Measurements from ENCODE around the gene IQCE.
A peak's percentile ranks its signal among the peaks of the same experiment; 100 is the strongest.

The IQCE gene

DNA sequence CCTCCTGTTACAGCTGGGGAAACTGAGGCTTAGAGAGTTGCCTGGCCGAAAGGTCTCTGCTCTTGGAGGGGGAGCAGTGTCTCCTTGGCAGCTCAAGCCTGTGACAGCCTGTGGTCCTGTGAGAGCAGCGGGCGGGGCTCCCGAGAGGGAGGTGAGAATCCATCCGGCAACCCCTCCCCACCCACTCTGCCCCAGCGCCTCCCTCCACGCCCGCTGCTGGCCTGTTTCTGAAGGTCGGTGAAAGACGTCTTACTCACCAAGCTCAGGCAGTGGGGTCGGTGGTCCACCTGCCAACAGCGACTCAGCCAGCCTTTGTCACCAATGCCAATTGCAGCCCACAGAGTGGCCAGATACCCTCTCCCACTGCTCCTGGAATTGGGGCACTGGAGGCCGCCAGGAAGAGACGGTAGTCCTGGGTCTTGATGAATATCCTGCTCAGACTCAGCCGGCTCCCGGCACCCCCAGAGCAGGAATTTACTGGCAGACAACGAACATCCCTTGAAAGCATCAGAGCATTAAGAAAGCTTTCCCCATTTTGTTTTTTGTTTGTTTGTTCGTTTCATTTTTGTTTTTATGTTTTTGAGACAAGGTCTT lies 65.6 kb downstream of the IQCE start:
- Histone ChIP-seq H3K9me3 (ENCODE audit: control insufficient read depth, low read length) (no peaks in the 10 kb centered on the region), H3K4me3 (ENCODE audit: extremely low read depth, insufficient read depth, low read length, poor library complexity, severe bottlenecking) (no peak overlapping the region), H3K4me1 (ENCODE audit: control insufficient read depth, insufficient read depth, low read length, poor library complexity, severe bottlenecking) (peaks cover 23% of the 10 kb centered on the region), H3K36me3 (ENCODE audit: control insufficient read depth, insufficient read depth, low read length) (no peaks in the 10 kb centered on the region), H3K27ac (ENCODE audit: low read depth, low read length, severe bottlenecking) (no peak overlapping the region)
- WGBS, 2 experiments (ENCODE audit: insufficient coverage in 2 of 2), result 71 to 89% methylated on average over 12 of the region's 18 CpGs

DNA sequence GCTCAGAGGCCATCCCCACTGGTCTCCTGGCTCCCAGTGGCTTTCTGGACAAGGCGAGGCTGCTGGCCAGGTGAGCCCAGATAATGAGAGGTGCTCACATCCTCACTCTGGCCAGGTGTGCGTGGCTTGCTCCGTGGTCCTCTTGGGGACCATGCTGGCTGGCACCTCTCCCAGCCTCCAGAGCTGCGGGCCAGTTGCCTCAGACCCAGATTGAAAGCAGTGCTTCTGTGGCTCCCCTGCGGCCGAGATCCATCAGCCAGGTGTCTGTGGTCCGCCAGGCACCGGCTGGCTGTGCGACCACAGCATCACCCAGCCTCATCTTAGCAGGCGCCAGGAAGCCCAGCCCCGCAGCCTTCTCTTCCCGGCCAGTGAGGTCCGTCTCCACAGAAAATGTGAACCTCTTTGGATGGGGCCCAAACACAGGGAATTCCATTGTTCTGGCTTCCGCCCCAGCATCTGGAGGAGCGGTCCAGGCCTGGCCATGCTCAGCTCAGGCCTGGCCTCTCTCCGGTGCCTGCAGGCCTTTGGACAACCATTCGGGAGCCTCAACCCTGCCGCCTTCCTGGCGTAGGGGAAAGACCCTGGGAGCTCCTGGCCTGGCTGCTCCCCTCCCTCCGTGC lies 67.8 kb downstream of the IQCE start:
- H3K9me3 ChIP-seq (ENCODE audit: control insufficient read depth, low read length), result no peaks in the 10 kb centered on the region
- no peak overlapping the region for H3K4me3 ChIP-seq (ENCODE audit: extremely low read depth, insufficient read depth, low read length, poor library complexity, severe bottlenecking)
- H3K36me3 ChIP-seq (ENCODE audit: control insufficient read depth, insufficient read depth, low read length), result no peaks in the 10 kb centered on the region
- no peak overlapping the region for H3K27ac ChIP-seq (ENCODE audit: low read depth, low read length, severe bottlenecking)
- peaks cover 27% of the 10 kb centered on the region for H3K4me1 ChIP-seq (ENCODE audit: control insufficient read depth, insufficient read depth, low read length, poor library complexity, severe bottlenecking)
- WGBS, 2 experiments (ENCODE audit: insufficient coverage in 2 of 2), result 93 to 94% methylated on average over 16 to 18 of the region's 20 CpGs

DNA sequence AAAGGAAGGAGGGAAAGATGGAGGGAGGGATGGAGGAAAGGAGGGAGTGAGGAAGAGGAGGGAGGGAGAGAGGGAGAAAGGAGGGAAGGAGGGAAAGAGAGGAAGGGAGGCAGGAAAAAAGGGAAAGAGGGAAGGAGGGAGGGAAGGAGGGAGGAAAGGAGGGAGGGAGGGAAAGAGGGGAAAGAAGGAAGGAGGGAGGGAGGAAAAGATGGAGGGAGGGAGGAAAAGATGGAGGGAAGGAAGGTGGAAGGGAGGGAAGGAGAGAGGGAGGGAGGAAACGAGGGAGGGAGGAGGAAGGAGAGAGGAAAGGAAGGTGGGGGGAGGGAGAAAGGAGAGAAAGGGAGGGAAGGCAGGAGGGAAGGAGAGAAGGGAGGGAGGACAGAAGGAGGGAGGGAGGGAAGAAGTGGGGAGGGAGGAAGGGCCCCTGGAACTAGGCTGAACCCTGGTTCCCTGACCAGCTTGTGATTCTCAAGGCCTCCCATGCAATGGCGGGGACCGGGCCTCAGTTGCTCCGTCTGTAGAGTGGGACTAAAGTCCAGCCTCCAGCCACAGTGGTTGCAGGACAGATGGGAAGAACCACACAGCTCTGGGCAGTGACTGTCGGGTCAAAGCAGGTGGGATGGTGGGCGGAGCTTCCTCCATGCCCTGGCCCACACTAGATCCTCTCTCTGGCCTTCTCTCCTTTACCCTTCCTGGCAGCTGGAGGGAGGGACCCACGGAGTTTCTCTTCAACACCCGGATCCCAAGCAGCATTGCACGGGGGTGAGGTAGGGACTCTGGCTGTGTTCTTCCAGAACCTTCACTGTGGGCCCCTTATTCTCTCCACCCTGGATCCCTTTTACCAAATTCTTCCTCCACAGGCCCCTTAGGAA lies 68.7 kb downstream of the IQCE start:
- H3K4me1 ChIP-seq (ENCODE audit: control insufficient read depth, insufficient read depth, low read length, poor library complexity, severe bottlenecking), result peaks cover 19% of the 10 kb centered on the region
- no peaks in the 10 kb centered on the region for H3K36me3 ChIP-seq (ENCODE audit: control insufficient read depth, insufficient read depth, low read length)
- 83 to 85% methylated on average over 7 to 8 of the region's 9 CpGs for WGBS, 2 experiments (ENCODE audit: insufficient coverage in 2 of 2)
- H3K4me3 ChIP-seq (ENCODE audit: extremely low read depth, insufficient read depth, low read length, poor library complexity, severe bottlenecking), result no peak overlapping the region
- no peak overlapping the region for H3K27ac ChIP-seq (ENCODE audit: low read depth, low read length, severe bottlenecking)
- no peaks in the 10 kb centered on the region for H3K9me3 ChIP-seq (ENCODE audit: control insufficient read depth, low read length)

DNA sequence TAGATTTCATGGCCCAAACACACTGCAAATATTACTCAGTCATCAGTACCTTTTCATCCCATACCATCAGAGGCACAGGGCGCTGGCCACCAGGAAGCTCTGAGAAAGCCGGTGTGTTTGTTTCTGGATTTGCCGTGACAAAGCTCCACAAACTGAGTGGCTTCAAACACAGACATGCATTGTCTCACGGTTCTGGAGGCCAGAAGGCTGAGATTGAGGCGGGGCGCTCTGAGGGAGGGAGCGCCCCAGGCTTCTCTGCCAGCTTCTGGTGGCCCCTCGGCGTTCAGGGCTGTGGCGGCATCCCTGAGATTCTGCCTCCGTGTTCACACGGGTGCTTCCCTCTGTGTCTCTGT lies 69.3 kb downstream of the IQCE start:
- Histone ChIP-seq H3K27ac (ENCODE audit: low read depth, low read length, severe bottlenecking) (no peak overlapping the region), H3K4me3 (ENCODE audit: extremely low read depth, insufficient read depth, low read length, poor library complexity, severe bottlenecking) (no peak overlapping the region), H3K36me3 (ENCODE audit: control insufficient read depth, insufficient read depth, low read length) (no peaks in the 10 kb centered on the region), H3K9me3 (ENCODE audit: control insufficient read depth, low read length) (no peaks in the 10 kb centered on the region), H3K4me1 (ENCODE audit: control insufficient read depth, insufficient read depth, low read length, poor library complexity, severe bottlenecking) (peaks cover 13% of the 10 kb centered on the region)
- WGBS, 2 experiments (ENCODE audit: insufficient coverage in 2 of 2), result 86 to 92% methylated on average over 12 of the region's 12 CpGs

DNA sequence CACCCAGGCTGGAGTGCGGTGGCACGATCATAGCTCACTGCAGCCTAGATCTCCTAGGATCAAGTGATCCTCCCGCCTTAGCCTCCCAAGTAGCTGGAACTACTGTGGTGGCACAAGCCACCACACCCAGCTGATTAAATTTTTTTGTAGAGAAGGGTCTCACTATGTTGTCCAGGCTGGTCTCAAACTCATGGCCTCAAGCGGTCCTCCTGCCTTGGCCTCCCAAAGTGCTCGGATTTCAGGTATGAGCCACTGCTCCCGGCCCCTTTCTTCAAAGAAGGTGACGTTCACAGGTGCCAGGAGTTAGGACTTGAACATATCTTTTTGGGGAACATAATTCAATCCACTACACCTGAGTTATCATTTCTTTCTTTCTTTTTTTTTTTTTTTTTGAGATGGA lies 70.1 kb downstream of the IQCE start:
- Histone ChIP-seq H3K9me3 (ENCODE audit: control insufficient read depth, low read length) (no peaks in the 10 kb centered on the region), H3K4me3 (ENCODE audit: extremely low read depth, insufficient read depth, low read length, poor library complexity, severe bottlenecking) (no peak overlapping the region), H3K36me3 (ENCODE audit: control insufficient read depth, insufficient read depth, low read length) (no peaks in the 10 kb centered on the region), H3K27ac (ENCODE audit: low read depth, low read length, severe bottlenecking) (no peak overlapping the region), H3K4me1 (ENCODE audit: control insufficient read depth, insufficient read depth, low read length, poor library complexity, severe bottlenecking) (peaks cover 11% of the 10 kb centered on the region)
- 98 to 100% methylated on average over 5 of the region's 7 CpGs for WGBS, 2 experiments (ENCODE audit: insufficient coverage in 2 of 2)

DNA sequence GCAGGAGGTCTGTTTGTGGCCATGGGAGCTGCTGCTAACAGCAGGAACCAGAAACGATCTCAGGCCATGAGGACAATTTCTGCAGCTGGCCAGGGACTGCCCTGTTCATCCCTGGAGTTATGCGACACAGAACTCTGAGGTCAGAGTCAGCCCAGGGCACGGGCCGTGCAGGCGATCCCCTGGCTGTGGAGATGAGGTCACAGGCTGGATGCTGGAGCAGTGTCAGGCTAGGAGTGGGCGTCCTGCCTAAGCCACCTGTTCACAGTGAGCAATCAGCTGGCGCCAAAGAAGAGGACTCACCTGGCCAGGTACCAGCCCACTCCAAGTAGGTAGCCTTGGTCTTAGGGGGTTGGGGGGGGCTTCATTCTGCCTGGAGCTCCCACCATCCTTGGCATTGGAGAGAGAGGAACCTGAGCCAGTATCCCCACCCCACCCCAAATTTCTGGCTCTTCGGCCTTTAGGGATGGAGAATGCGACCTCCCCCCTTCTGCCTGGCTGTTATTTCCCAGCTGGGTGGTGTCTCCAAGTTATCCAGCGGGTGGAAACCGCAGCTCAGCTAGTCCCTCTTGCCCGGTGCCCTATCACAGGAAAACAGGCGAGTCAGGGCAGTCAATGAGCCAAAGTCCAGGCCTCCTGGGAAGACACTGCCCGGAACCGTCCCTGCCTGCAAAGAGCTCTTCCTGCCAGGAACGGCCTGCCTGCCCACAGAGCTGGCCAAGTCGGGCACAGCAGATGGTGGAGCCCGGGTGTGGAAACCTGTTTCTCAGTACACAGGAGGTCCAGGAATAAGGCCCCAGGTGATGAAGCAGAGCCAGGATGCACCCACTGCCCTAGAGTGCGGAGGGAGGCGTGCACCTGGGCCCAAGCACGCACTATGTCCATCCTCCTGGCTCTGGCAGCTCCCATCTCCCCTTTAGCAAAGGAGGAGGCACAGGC lies 71.2 kb downstream of the IQCE start:
- no peak overlapping the region for H3K27ac ChIP-seq (ENCODE audit: low read depth, low read length, severe bottlenecking)

DNA sequence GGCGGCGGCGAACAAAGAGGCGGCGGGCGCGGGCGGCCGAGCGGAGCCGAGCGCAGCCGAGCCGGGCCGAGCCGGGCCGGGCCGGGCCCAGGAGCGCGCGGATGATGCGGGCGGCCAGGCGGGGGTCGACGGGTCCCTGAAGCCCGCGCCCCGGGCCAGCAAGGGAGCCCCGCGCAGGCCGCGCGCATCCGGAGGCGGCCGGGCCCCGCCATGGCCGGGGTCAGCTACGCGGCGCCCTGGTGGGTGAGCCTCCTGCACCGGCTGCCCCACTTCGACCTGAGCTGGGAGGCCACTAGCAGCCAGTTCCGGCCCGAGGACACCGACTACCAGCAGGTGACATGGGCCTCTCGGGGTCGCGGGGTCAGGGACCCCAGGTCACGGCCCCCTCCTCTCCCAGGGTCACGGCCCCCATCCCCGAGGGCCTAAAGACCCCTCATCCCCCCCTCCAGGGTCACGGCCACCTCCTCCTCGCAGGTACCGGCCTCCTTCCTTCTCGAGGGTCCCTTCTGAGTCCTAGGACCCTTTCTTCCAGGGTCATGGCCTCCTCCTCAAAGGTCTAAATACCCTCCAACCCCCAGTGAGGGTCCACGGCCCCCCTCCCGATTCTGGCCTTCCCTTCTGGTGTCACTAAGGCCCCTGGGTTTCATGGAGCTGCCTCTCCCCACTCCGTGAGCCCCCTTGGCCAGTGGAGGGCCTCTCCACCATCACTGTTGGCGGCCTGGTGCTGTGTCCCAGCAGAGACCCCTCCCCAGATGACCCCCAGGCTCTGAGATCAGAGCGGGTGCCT lies 73.4 kb downstream of the IQCE start, which contains the start of gene TTYH3:
TSS of gene TTYH3 (plus strand) at position 41 of the 787 bp plus-strand sequence. CDS start at position 211, 170 bp downstream.
- H3K4me1 ChIP-seq (ENCODE audit: control insufficient read depth, insufficient read depth, low read length, poor library complexity, severe bottlenecking), result peaks cover 30% of the 10 kb centered on the region
- peak within 1 kb of the TSS; percentile 82 for H3K4me3 ChIP-seq (ENCODE audit: extremely low read depth, insufficient read depth, low read length, poor library complexity, severe bottlenecking)
- no peaks in the 10 kb centered on the region for H3K9me3 ChIP-seq (ENCODE audit: control insufficient read depth, low read length)
- H3K27ac ChIP-seq (ENCODE audit: low read depth, low read length, severe bottlenecking), result peak within 1 kb of the TSS; percentile 76
- peaks cover 23% of the 10 kb centered on the region for H3K36me3 ChIP-seq (ENCODE audit: control insufficient read depth, insufficient read depth, low read length)
- 0 to 1% methylated on average over 19 to 53 of the region's 62 CpGs for WGBS, 2 experiments (ENCODE audit: insufficient coverage in 2 of 2)

More for the DNA sequence above, 71.2 kb downstream of the IQCE start:
- H3K4me3 ChIP-seq (ENCODE audit: extremely low read depth, insufficient read depth, low read length, poor library complexity, severe bottlenecking), result no peak overlapping the region
- WGBS, 2 experiments (ENCODE audit: insufficient coverage in 2 of 2), result 86 to 90% methylated on average over 18 of the region's 21 CpGs
- peaks cover 20% of the 10 kb centered on the region for H3K4me1 ChIP-seq (ENCODE audit: control insufficient read depth, insufficient read depth, low read length, poor library complexity, severe bottlenecking)
- peaks cover 9% of the 10 kb centered on the region for H3K36me3 ChIP-seq (ENCODE audit: control insufficient read depth, insufficient read depth, low read length)
- no peaks in the 10 kb centered on the region for H3K9me3 ChIP-seq (ENCODE audit: control insufficient read depth, low read length)

DNA sequence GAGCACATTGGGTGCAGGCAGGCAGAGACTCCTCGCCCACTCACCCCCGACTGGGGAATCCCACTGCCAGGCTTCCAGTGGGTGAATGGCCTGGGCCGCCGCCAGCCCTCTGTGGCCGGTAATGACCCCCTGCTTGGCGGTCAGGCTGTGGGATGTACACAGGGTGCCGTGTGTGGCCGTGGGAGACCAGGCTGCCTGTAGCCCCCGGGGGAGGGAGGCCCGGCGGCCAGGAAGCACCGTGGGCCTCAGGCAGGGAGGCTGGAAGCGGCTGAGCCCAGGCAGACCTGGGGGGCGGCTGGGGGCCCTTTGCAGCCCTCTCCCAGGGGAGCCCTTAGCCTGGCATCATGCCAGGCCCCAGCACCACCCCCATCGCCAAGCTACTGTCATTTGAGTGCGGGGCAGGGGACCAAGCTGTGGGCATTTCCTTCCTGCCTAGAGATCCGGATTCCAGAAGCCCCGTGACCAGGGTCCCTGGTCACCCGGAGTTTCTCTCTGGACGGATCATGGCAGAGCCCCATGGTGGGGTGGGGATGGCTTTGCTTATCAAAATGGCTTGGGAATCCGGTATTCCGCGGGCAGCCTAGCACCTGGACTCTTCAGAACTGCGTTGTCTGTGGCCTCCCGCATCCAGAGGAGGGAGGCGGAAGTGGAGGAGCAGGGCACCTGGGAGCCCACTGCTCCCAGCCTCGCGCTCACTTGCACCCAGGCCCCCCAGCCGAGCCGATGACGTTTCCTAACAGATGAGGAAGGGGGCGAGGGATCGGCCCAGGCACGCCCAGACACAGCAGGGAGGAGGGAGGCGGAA lies 74.2 kb downstream of the IQCE start:
- H3K9me3 ChIP-seq (ENCODE audit: control insufficient read depth, low read length), result no peaks in the 10 kb centered on the region
- peak overlapping the region; percentile 82 for H3K4me3 ChIP-seq (ENCODE audit: extremely low read depth, insufficient read depth, low read length, poor library complexity, severe bottlenecking)
- H3K4me1 ChIP-seq (ENCODE audit: control insufficient read depth, insufficient read depth, low read length, poor library complexity, severe bottlenecking), result peaks cover 34% of the 10 kb centered on the region
- peak overlapping the region; percentile 60 for H3K27ac ChIP-seq (ENCODE audit: low read depth, low read length, severe bottlenecking)
- 0 to 4% methylated on average over 25 to 30 of the region's 35 CpGs for WGBS, 2 experiments (ENCODE audit: insufficient coverage in 2 of 2)
- H3K36me3 ChIP-seq (ENCODE audit: control insufficient read depth, insufficient read depth, low read length), result peaks cover 30% of the 10 kb centered on the region

DNA sequence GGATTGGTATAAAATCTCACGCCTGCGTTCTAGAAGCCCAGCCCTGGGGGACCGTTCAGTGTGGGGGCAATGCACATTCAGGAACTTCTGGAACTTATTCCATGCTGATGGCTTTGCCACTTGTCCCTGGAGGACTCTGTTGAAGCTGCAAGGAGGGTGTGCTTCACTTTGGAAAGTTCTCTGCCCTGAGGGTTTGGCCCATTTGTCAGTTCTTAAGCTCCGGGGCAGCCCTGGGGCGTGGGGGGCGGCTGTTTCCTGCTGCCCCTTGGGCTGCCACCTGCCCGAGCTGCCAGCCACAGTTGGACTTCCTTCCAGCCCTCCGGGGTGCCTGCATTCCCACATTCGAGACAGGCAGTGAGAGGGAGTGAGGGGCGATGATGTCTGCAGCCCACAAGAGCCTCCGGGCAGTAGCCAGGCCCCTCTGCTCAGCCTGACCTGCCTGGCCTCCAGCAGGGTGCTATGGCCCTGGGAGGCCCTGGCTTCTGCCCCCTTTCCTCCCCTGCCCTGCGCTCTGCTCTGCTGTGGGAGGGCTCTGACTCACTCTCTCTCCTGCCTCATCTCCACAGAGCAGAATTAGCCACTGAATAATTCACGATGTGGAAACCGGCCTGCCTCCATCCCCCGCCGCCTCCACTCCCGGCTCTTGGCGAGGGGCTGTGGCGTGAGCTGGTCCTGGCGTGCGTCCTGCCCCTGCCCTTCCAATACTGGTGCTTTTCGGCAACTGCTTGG lies 74.9 kb downstream of the IQCE start:
- Histone ChIP-seq H3K9me3 (ENCODE audit: control insufficient read depth, low read length) (no peaks in the 10 kb centered on the region), H3K4me1 (ENCODE audit: control insufficient read depth, insufficient read depth, low read length, poor library complexity, severe bottlenecking) (peaks cover 41% of the 10 kb centered on the region), H3K36me3 (ENCODE audit: control insufficient read depth, insufficient read depth, low read length) (peaks cover 30% of the 10 kb centered on the region), H3K27ac (ENCODE audit: low read depth, low read length, severe bottlenecking) (peak overlapping the region; percentile 60), H3K4me3 (ENCODE audit: extremely low read depth, insufficient read depth, low read length, poor library complexity, severe bottlenecking) (peak overlapping the region; percentile 82)
- 24 to 28% methylated on average over 19 to 20 of the region's 22 CpGs for WGBS, 2 experiments (ENCODE audit: insufficient coverage in 2 of 2)

All from mesodermal cell (in vitro differentiated cells).